LNCaP clone FGC (cell line): ENCODE measurements around the gene MICAL1.
"Not testable (repeated sequence)": the region's sequence is repeated elsewhere in the genome, so short reads cannot be mapped to it uniquely, and the experiment has no call there.

Experiments used
- DNase-seq: peaks from one replicate; pipeline ENCODE4 v3.0.0-alpha.2; 2011; ENCODE audit warnings: low read depth
- H3K4me3 ChIP-seq: 2 replicates; pipeline ENCODE4 v1.5.1; 2011; ENCODE audit warnings: mild to moderate bottlenecking, low read depth, low read length, control low read depth
- CTCF ChIP-seq: IDR thresholded peaks from 2 replicates; pipeline ENCODE4 v1.5.1; 2012; ENCODE audit warnings: mild to moderate bottlenecking; ENCODE audit not compliant: control insufficient read depth, insufficient read depth; ENCODE audit errors: extremely low read depth

Gene MICAL1

GRCh38 chr6:109469591-109470189 is 14.1 kb upstream of the MICAL1 start:
- no peak for DNase-seq
- H3K4me3 ChIP-seq, result no peak overlapping the region
- no peak for TF ChIP-seq CTCF

- no peak for TF ChIP-seq CTCF
- DNase-seq, result no peak
- no peak overlapping the region for H3K4me3 ChIP-seq
These were observed 12.1 kb upstream of the MICAL1 start for GRCh38 chr6:109467696-109468095.

- peak; percentile 38 for DNase-seq
- H3K4me3 ChIP-seq, result no peak overlapping the region
- TF ChIP-seq CTCF, result no peak
These were observed 10.8 kb upstream of the MICAL1 start for GRCh38 chr6:109466212-109466923.

- no peak for TF ChIP-seq CTCF
- H3K4me3 ChIP-seq, result no peak overlapping the region
- peak; percentile 87 for DNase-seq
These were observed 10.2 kb upstream of the MICAL1 start for GRCh38 chr6:109465772-109466171.

- no peak for DNase-seq
- no peak for TF ChIP-seq CTCF
These were observed 6.4 kb upstream of the MICAL1 start for GRCh38 chr6:109461733-109462526.

GRCh38 chr6:109461205-109461604 is 5.6 kb upstream of the MICAL1 start:
- not testable (repeated sequence) for H3K4me3 ChIP-seq, DNase-seq

More at GRCh38 chr6:109461733-109462526, 6.4 kb upstream of the MICAL1 start:
- H3K4me3 ChIP-seq, result no peak overlapping the region

GRCh38 chr6:109460161-109460829 is 4.7 kb upstream of the MICAL1 start:
- no peak for DNase-seq
- no peak overlapping the region for H3K4me3 ChIP-seq
- TF ChIP-seq CTCF, result no peak
